A549 (cell line): ENCODE results near the gene KCNH4. TPM values are rescaled to one million over a fixed set of nuclear protein-coding genes. Genes with fewer than 3 reads are reported as not detected.
A peak's percentile ranks its signal among the peaks of the same experiment; 100 is the strongest.

Experiments
- ATAC-seq, 2 experiments: fragments of 200-7000 bp in 1 of 2; fragments of >200 bp in 1 of 2; cut with Nextera tagmentation in 1 of 2; cut with Tn5 transposase in 1 of 2; 3 replicates each; pipeline versions ENCODE4 v1.8.0 to v1.9.1; 2018 to 2020; ENCODE audit warnings: mild to moderate bottlenecking in 1 of 2, moderate library complexity in 1 of 2
- CTCF ChIA-PET: fragments of 300-600 bp; sonication (Branson Sonifier 250); formaldehyde crosslinking; extraction: SDS; loops from one replicate; lab custom pipeline; 2021; ENCODE audit warnings: antibody characterized with exemption, inconsistent platforms; lab: Yijun Ruan, JAX
- POLR2A ChIA-PET: fragments of 350-600 bp; formaldehyde crosslinking; extraction: SDS; loops from one replicate; lab custom pipeline; 2021; ENCODE audit warnings: antibody characterized with exemption, inconsistent platforms; lab: Yijun Ruan, JAX
- DNase-seq, 2 experiments: peaks; one replicate each; pipeline versions ENCODE4 v3.0.0 to v3.0.0-alpha.2; 2011 to 2016; ENCODE audit warnings: low read depth in 1 of 2, low spot score in 1 of 2
- FAIRE-seq: peaks from 2 replicates; lab custom pipeline; 2011; peaks lifted over from hg19 to GRCh38; lab: Jason Lieb, UNC
- H3K27ac ChIP-seq, 2 experiments: fragments of >200 bp; sonication (Bioruptor Twin); formaldehyde crosslinking; 3 replicates each; pipeline ENCODE4 v1.5.1; 2016 to 2017
- H3K4me1 ChIP-seq: fragments of >200 bp; sonication (Bioruptor Twin); formaldehyde crosslinking; 3 replicates; pipeline ENCODE4 v1.6.1; 2016
- H3K4me2 ChIP-seq: fragments of >200 bp; sonication (Bioruptor Twin); formaldehyde crosslinking; 3 replicates; pipeline ENCODE4 v1.6.1; 2016
- H3K4me3 ChIP-seq: fragments of >200 bp; sonication (Bioruptor Twin); formaldehyde crosslinking; 3 replicates; pipeline ENCODE4 v1.5.1; 2016
- H3K9me3 ChIP-seq: fragments of >200 bp; sonication (Bioruptor Twin); formaldehyde crosslinking; 3 replicates; pipeline ENCODE4 v1.6.1; 2016
- BHLHE40 ChIP-seq: IDR thresholded peaks from 2 replicates; pipeline ENCODE4 v1.6.1; 2012; ENCODE audit warnings: low read depth, low read length, inconsistent platforms
- CBX2 ChIP-seq: fragments of 200-600 bp; sonication (generic); IDR thresholded peaks from 2 replicates; pipeline ENCODE4 v1.6.1; 2016; ENCODE audit warnings: low read depth, mild to moderate bottlenecking, borderline replicate concordance
- CBX8 ChIP-seq: fragments of 200-600 bp; sonication (generic); IDR thresholded peaks from 2 replicates; pipeline ENCODE4 v1.6.1; 2016
- CEBPB ChIP-seq, 2 experiments: fragments of >200 bp in 1 of 2; sonication (Bioruptor Twin) in 1 of 2; formaldehyde crosslinking in 1 of 2; IDR thresholded peaks; 2 replicates each; pipeline ENCODE4 v1.6.1; 2012 to 2016
- CHD4 ChIP-seq: fragments of 200-600 bp; sonication (generic); IDR thresholded peaks from 2 replicates; pipeline ENCODE4 v1.6.1; 2016; ENCODE audit warnings: antibody characterized with exemption, mild to moderate bottlenecking, borderline replicate concordance
- E2F6 ChIP-seq: IDR thresholded peaks from 2 replicates; pipeline ENCODE4 v1.6.1; 2012; ENCODE audit warnings: low read depth, borderline replicate concordance
- EP300 ChIP-seq, 2 experiments: fragments of >200 bp; sonication (Bioruptor Twin); formaldehyde crosslinking; IDR thresholded peaks; 2 replicates in 1 of 2; 3 replicates in 1 of 2; pipeline ENCODE4 v1.6.1; 2016 to 2017
- ESRRA ChIP-seq: fragments of 150-350 bp; IDR thresholded peaks from 2 replicates; pipeline ENCODE4 v1.6.1; 2014; ENCODE audit warnings: mild to moderate bottlenecking, low read length, borderline replicate concordance
- FOSL2 ChIP-seq, 2 experiments: fragments of 450-650 bp in 1 of 2; fragments of >200 bp in 1 of 2; sonication (Bioruptor Twin) in 1 of 2; formaldehyde crosslinking; IDR thresholded peaks; 2 replicates each; pipeline versions ENCODE4 v1.5.0 to v1.6.1; 2016 to 2020; ENCODE audit warnings: mild to moderate bottlenecking in 1 of 2, moderate library complexity in 1 of 2
- FOXS1 ChIP-seq: fragments of 250-450 bp; sonication (Bioruptor Pico); IDR thresholded peaks from 2 replicates; pipeline ENCODE4 v1.5.0; 2020; ENCODE audit warnings: mild to moderate bottlenecking, moderate library complexity
- JUN ChIP-seq, 2 experiments: fragments of >200 bp; sonication (Bioruptor Twin); formaldehyde crosslinking; IDR thresholded peaks; 2 replicates in 1 of 2; 3 replicates in 1 of 2; pipeline ENCODE4 v1.6.1; 2016 to 2017
- JUNB ChIP-seq: fragments of >200 bp; sonication (Bioruptor Twin); formaldehyde crosslinking; IDR thresholded peaks from 2 replicates; pipeline ENCODE4 v1.6.1; 2016
- KDM1A ChIP-seq: fragments of 200-600 bp; sonication (generic); IDR thresholded peaks from 2 replicates; pipeline ENCODE4 v1.6.1; 2016; ENCODE audit warnings: low read depth, mild to moderate bottlenecking
- KDM5A ChIP-seq: fragments of 200-600 bp; sonication (generic); IDR thresholded peaks from 2 replicates; pipeline ENCODE4 v1.6.1; 2016; ENCODE audit warnings: antibody characterized with exemption, mild to moderate bottlenecking
- NR3C1 ChIP-seq: fragments of >200 bp; sonication (Bioruptor Twin); formaldehyde crosslinking; IDR thresholded peaks from 3 replicates; pipeline ENCODE4 v1.6.1; 2017
- RARB ChIP-seq: fragments of 250-450 bp; sonication (Bioruptor Pico); IDR thresholded peaks from 2 replicates; pipeline ENCODE4 v1.8.0; 2021; ENCODE audit warnings: mild to moderate bottlenecking, moderate library complexity
- RCOR1 ChIP-seq: fragments of 150-350 bp; IDR thresholded peaks from 2 replicates; pipeline ENCODE4 v1.6.1; 2014; ENCODE audit warnings: antibody characterized with exemption, low read length, low read depth
- SREBF2 ChIP-seq: fragments of 450-650 bp; IDR thresholded peaks from 2 replicates; pipeline ENCODE4 v1.6.1; 2014; ENCODE audit warnings: mild to moderate bottlenecking, moderate library complexity
- ZC3H11A ChIP-seq: fragments of 450-650 bp; IDR thresholded peaks from 2 replicates; pipeline ENCODE4 v1.6.1; 2014; ENCODE audit warnings: antibody characterized with exemption, mild to moderate bottlenecking
- ZFP36 ChIP-seq: fragments of 450-650 bp; IDR thresholded peaks from 2 replicates; pipeline ENCODE4 v1.6.1; 2014; ENCODE audit warnings: borderline replicate concordance; ENCODE audit not compliant: partially characterized antibody
- ZNF302 ChIP-seq: fragments of 250-450 bp; sonication (Bioruptor Pico); IDR thresholded peaks from 2 replicates; pipeline ENCODE4 v1.9.0; 2021; ENCODE audit warnings: inconsistent platforms, mild to moderate bottlenecking, moderate library complexity
- WGBS: methylation state at CpG from one replicate; pipeline ENCODE4 v1.1.6; 2017; ENCODE audit errors: missing lambda C conversion rate; 5-methylcytosine and 5-hydroxymethylcytosine counted together
- polyA plus RNA-seq, 4 experiments: library from polyadenylated mRNA; depleted of rRNA in 3 of 4; stranded (reverse); fragments of >200 nt; fragmentation: RNase III in 1 of 4; extraction: RNeasy Plus Mini Kit Qiagen cat#74134 plus additional on column Dnase treatment in 1 of 4; gene quantifications; 2 replicates in 3 of 4; 3 replicates in 1 of 4; pipeline ENCODE4 v1.2.3, GENCODE V29; 2011 to 2017

KCNH4 gene
- polyA plus RNA-seq, 2 of the 4 experiments (the other 2 are of a cell fraction): 0.25 to 0.37 TPM

GRCh38 chr17:42192189-42193126 lies 11.5 kb upstream of the KCNH4 start:
- ChIA-PET CTCF (interaction anchor here (0.9 to 6.7 kb wide), 7 partner anchors 9 to 130 kb away, joined by 3 to 76 read pairs (median 5); partner anchors contain the start of genes HCRT and KCNH4), POLR2A (no interaction called here)
- ATAC-seq: no peak
- H3K4me2 ChIP-seq: peak overlapping the region; percentile 88; the same call in 2 of the 3 replicates
- peaks cover 8% of the 10 kb centered on the region; the same call in 2 of the 3 replicates for H3K4me1 ChIP-seq
- no peak overlapping the region for H3K4me3 ChIP-seq
- FAIRE-seq: no peak
- WGBS: 83% methylated on average over 21 of the region's 23 CpGs
- no peak for TF ChIP-seq E2F6
- TF ChIP-seq ZC3H11A: no peak
- TF ChIP-seq SREBF2: no peak
- no peak for TF ChIP-seq RARB (CRISPR knock-in tag)
- TF ChIP-seq ESRRA: no peak
- no peak for TF ChIP-seq FOXS1 (CRISPR knock-in tag)
- TF ChIP-seq ZFP36: no peak
- no peak for TF ChIP-seq KDM5A
- TF ChIP-seq NR3C1: no peak
- TF ChIP-seq FOSL2 (IDR thresholded peaks at IDR 0.05): no peak
- TF ChIP-seq FOSL2 (CRISPR knock-in tag; IDR thresholded peaks at IDR 0.05): no peak
- TF ChIP-seq CEBPB (IDR thresholded peaks at IDR 0.05): no peak
- TF ChIP-seq JUN (IDR thresholded peaks at IDR 0.05): no peak
- no peak for TF ChIP-seq RCOR1
- no peaks in the 10 kb centered on the region for H3K9me3 ChIP-seq
- H3K27ac ChIP-seq: no peak overlapping the region
- no peak for DNase-seq

GRCh38 chr17:42191275-42191608 lies 10.3 kb upstream of the KCNH4 start:
- H3K4me2 ChIP-seq: no peak overlapping the region
- FAIRE-seq: no peak
- H3K4me3 ChIP-seq: no peak overlapping the region
- H3K27ac ChIP-seq: no peak overlapping the region
- no peak for DNase-seq
- CTCF ChIA-PET: interaction anchor here (0.9 to 2.5 kb wide), 6 partner anchors 10 to 131 kb away, joined by 3 to 13 read pairs (median 5); partner anchors contain the start of gene KCNH4
- POLR2A ChIA-PET: no interaction called here
- ATAC-seq: no peak
- WGBS: 93% methylated on average over 5 of the region's 5 CpGs
- TF ChIP-seq CHD4 (no peak), RCOR1 (no peak)
- no peaks in the 10 kb centered on the region for H3K9me3 ChIP-seq
- H3K4me1 ChIP-seq: peaks cover 8% of the 10 kb centered on the region; the same call in 2 of the 3 replicates

- no peak overlapping the region for H3K4me2 ChIP-seq
- no peak for ATAC-seq
- CTCF ChIA-PET: interaction anchor here (0.8 to 2.5 kb wide), 9 partner anchors 9 to 171 kb away, joined by 3 to 13 read pairs (median 3); partner anchors contain the start of genes KCNH4 and NKIRAS2
- no peak for TF ChIP-seq BHLHE40
- TF ChIP-seq RCOR1: no peak
- no peak for TF ChIP-seq SREBF2
- TF ChIP-seq EP300 (IDR thresholded peaks at IDR 0.05): no peak
- TF ChIP-seq FOXS1 (CRISPR knock-in tag): no peak
- no peak for TF ChIP-seq KDM1A
- no peak for TF ChIP-seq ZNF302 (CRISPR knock-in tag)
- no peak for TF ChIP-seq ESRRA
- TF ChIP-seq CBX8: no peak
- no peak for TF ChIP-seq JUNB
- TF ChIP-seq CBX2: no peak
- TF ChIP-seq CHD4: no peak
- TF ChIP-seq, all 56 proteins: peak for 0
- FAIRE-seq: no peak
- POLR2A ChIA-PET: interaction anchor here (0.6 kb wide), 1 partner anchor 70 kb away, joined by 3 read pairs; no protein-coding TSS in a partner anchor
- Histone ChIP-seq H3K9me3 (no peaks in the 10 kb centered on the region), H3K27ac (no peak overlapping the region), H3K4me1 (peaks cover 8% of the 10 kb centered on the region; the same call in 2 of the 3 replicates), H3K4me3 (no peak overlapping the region)
- no peak for DNase-seq
- WGBS: 73% methylated on average over 12 of the region's 17 CpGs
Measured at GRCh38 chr17:42190491-42191274, 9.7 kb upstream of the KCNH4 start.
